Ishikawa (cell line): ENCODE data around the gene FAM107A.

ENCODE experiments used
- CEBPB ChIP-seq: IDR thresholded peaks from 2 replicates; pipeline ENCODE4 v1.6.1; 2012
- CREB1 ChIP-seq: IDR thresholded peaks from 2 replicates; pipeline ENCODE4 v1.6.1; 2012; ENCODE audit warnings: low read depth
- EGR1 ChIP-seq: IDR thresholded peaks from 2 replicates; pipeline ENCODE4 v1.6.1; 2012
- EP300 ChIP-seq: IDR thresholded peaks from 2 replicates; pipeline ENCODE4 v1.6.1; 2012; ENCODE audit warnings: borderline replicate concordance
- FOXM1 ChIP-seq: IDR thresholded peaks from 2 replicates; pipeline ENCODE4 v1.6.1; 2012; ENCODE audit warnings: low read depth, borderline replicate concordance
- NFIC ChIP-seq: IDR thresholded peaks from 2 replicates; pipeline ENCODE4 v1.6.1; 2012
- RAD21 ChIP-seq: IDR thresholded peaks from 2 replicates; pipeline ENCODE4 v1.6.1; 2012; ENCODE audit warnings: low read depth
- TAF1 ChIP-seq: IDR thresholded peaks from 2 replicates; pipeline ENCODE4 v1.6.1; 2012; ENCODE audit warnings: low read depth, mild to moderate bottlenecking
- TCF12 ChIP-seq: IDR thresholded peaks from 2 replicates; pipeline ENCODE4 v1.6.1; 2012; ENCODE audit warnings: low read depth
- TEAD4 ChIP-seq: IDR thresholded peaks from 2 replicates; pipeline ENCODE4 v1.6.1; 2012
- YY1 ChIP-seq: IDR thresholded peaks from 2 replicates; pipeline ENCODE4 v1.6.1; 2012; ENCODE audit warnings: low read depth
- ZBTB7A ChIP-seq: IDR thresholded peaks from 2 replicates; pipeline ENCODE4 v1.6.1; 2012; ENCODE audit warnings: low read depth
- TF ChIP-seq, protein P1 (sequence below): IDR thresholded peaks from 2 replicates; pipeline ENCODE4 v1.6.1; 2012
- TF ChIP-seq, protein P2 (sequence below): IDR thresholded peaks from 2 replicates; pipeline ENCODE4 v1.6.1; 2012
- TF ChIP-seq, protein P3 (sequence below): IDR thresholded peaks from 2 replicates; pipeline ENCODE4 v1.6.1; 2012; ENCODE audit warnings: low read depth, mild to moderate bottlenecking

The FAM107A gene

DNA sequence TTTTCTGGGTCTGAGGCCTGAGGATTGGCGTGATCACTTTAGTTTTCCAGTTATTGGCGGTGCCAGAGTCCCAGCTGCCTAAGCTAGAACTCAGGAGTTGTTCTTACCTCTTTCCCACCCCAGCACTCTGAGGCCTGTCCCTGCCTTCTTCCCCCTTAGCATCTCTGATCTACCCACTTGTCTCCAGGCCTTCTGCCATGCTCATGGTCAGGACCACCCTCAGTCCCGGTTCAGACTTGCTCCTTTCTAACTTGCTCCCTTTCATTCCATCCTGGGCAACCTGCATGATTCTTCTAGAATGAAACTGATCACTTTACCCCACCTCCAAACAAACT lies 55.9 kb downstream of the FAM107A start:
- TF ChIP-seq, protein P1, sequence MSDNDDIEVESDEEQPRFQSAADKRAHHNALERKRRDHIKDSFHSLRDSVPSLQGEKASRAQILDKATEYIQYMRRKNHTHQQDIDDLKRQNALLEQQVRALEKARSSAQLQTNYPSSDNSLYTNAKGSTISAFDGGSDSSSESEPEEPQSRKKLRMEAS, result no peak
- TF ChIP-seq FOXM1, result no peak
- no peak for TF ChIP-seq ZBTB7A
- TF ChIP-seq YY1, result no peak
- TF ChIP-seq TAF1, result no peak
- TF ChIP-seq, protein P2, sequence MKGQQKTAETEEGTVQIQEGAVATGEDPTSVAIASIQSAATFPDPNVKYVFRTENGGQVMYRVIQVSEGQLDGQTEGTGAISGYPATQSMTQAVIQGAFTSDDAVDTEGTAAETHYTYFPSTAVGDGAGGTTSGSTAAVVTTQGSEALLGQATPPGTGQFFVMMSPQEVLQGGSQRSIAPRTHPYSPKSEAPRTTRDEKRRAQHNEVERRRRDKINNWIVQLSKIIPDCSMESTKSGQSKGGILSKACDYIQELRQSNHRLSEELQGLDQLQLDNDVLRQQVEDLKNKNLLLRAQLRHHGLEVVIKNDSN, result no peak

DNA sequence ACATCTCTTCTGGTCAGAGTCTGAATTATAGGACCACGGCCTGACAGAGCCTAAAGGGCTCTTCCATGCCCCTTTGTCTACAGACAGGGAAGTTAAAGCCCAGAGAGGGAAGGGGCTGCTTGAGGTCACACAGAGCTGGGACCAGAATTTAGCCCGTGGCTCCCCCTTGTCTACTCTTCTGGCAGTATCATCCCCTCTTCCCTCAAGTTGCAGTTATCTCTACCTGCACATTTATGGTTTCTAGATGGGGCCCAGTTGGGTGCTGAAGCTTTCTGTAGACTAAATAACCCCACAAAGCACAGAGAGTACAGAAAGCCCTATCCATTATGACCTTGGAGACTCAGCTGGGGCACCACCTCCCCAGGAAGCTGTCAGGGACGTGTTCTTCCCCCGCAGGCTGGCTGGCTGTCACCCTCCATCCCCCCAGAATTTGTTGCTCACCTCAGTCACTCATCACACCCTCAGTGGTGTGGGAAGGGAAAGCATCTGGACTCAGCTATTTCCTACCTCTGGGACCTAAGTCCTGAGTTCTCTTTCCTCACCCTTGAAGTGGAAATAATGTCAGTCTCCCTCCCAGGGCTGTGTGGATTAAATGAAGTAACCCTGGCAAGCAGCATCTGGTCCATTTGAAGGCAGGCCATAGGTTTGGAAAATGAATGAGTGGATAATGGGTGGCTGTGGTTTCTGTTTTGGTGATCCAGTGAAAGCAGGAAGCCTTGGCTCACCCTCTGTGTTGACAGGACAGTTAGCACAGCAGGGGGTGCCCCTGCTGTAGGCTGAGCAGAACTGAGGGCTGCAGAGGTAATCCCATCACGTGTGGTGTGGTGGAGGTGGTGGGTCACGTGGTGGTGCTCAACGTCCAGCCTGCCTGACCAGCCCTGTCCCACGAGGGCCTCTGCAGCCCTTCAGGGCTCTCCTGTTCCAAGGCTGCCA lies 56.5 kb downstream of the FAM107A start:
- TF ChIP-seq, protein P2, result peak; percentile 83
- TF ChIP-seq YY1 (no peak), CREB1 (no peak)
- TF ChIP-seq, protein P1, result 0 out of 2 replicates have a peak, but pooled peaks have one; percentile 47

DNA sequence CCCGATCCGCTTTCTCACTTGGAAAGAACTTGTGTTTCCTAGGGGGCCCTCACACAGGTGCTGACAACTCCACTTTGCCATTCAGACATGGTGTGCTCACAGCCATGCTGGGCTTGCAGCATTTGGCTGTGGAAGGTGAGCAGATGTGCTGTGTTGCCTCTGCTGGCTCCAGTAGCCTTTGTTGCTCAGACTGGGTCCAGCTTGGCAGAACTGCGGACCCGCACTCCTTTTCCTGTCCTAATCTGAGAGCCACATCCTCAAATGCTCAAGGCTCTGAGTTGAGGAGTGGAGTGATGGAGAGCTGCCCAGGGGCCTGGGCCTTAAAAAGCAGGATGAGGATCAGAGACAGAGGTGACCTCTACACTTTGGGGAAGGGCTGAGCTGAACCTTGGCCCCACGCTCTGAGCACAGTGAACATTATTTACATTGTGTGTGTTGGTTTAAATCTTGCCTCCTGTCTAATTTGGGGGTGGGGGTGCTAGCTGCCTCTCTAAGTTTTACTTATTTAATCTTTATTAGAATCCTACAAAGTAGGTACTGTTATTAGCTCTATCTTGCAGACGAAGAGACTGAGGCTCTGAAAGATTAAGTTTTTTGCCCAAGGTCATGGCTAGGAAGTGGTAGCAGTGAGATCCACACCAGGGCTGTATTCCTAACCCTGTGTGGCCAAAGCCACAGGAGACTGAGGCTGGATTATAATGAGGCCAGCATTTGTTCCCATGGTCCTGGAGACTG lies 57.4 kb downstream of the FAM107A start:
- TF ChIP-seq RAD21, result no peak
- TF ChIP-seq, protein P1, result no peak
- TF ChIP-seq, protein P2, result no peak
- TF ChIP-seq CEBPB, result no peak
- no peak for TF ChIP-seq CREB1
- TF ChIP-seq TAF1, result no peak
- TF ChIP-seq NFIC, result no peak
- TF ChIP-seq EP300, result no peak
- no peak for TF ChIP-seq YY1
- TF ChIP-seq TCF12, result no peak
- TF ChIP-seq ZBTB7A, result no peak
- TF ChIP-seq TEAD4, result no peak
- TF ChIP-seq, protein P3, sequence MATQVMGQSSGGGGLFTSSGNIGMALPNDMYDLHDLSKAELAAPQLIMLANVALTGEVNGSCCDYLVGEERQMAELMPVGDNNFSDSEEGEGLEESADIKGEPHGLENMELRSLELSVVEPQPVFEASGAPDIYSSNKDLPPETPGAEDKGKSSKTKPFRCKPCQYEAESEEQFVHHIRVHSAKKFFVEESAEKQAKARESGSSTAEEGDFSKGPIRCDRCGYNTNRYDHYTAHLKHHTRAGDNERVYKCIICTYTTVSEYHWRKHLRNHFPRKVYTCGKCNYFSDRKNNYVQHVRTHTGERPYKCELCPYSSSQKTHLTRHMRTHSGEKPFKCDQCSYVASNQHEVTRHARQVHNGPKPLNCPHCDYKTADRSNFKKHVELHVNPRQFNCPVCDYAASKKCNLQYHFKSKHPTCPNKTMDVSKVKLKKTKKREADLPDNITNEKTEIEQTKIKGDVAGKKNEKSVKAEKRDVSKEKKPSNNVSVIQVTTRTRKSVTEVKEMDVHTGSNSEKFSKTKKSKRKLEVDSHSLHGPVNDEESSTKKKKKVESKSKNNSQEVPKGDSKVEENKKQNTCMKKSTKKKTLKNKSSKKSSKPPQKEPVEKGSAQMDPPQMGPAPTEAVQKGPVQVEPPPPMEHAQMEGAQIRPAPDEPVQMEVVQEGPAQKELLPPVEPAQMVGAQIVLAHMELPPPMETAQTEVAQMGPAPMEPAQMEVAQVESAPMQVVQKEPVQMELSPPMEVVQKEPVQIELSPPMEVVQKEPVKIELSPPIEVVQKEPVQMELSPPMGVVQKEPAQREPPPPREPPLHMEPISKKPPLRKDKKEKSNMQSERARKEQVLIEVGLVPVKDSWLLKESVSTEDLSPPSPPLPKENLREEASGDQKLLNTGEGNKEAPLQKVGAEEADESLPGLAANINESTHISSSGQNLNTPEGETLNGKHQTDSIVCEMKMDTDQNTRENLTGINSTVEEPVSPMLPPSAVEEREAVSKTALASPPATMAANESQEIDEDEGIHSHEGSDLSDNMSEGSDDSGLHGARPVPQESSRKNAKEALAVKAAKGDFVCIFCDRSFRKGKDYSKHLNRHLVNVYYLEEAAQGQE, result no peak
- no peak for TF ChIP-seq EGR1
- TF ChIP-seq FOXM1, result no peak

DNA sequence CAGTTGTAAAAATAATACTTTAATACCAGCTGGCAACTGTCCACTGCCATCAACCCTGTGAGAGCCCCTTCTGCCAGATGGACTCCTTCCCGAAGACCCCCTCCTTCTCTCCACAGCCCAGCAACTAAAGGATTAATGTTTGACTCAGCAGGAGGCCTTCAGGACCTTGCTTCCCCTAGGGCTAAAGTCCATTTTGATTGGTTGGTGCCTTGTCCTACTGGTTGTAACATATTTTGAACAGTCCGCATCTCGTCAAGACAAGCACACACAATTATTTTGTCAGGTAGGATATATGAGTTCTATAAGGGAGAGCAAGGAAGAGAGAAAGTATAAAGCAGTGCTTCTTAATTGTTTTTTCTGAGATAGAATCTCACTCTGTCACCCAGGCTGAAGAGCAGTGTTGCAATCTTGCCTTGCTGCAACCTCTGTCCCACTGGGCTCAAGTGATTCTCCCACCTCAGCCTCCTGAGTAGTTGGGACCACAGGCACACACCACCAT lies 58.9 kb downstream of the FAM107A start:
- TF ChIP-seq CREB1 (no peak), CEBPB (0 out of 2 replicates have a peak, but pooled peaks have one; percentile 27)

DNA sequence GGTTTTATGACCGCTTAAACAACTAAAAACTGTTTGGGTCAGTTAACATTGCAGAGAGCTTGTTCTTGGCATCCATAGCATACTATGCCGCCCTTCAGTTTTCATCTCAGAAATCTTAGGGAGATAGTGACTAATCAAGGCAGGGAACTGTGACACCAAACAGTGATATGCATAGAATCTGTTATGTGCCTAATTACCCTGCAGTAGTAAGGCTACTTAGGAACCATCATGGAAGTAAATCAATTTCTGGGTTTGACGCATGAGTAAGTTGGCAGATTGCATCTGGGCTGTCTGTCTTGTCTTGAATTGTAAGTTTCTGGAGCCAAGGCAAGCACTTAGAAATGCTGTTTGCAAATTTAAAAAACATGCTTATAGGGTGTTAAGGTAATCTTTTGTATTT lies 62.8 kb downstream of the FAM107A start:
- TF ChIP-seq RAD21 (no peak), ZBTB7A (no peak), NFIC (no peak), CEBPB (no peak)
- TF ChIP-seq, protein P1, result no peak
